H1 (cell line): Measurements from ENCODE around the gene MPP2. TPM values are rescaled to one million over a fixed set of nuclear protein-coding genes. Genes with fewer than 3 reads are reported as not detected.

Experiments
- CTCF ChIA-PET: fragments of 300-600 bp; sonication (Branson Sonifier 250); formaldehyde crosslinking; loops from one replicate; lab custom pipeline; 2021; ENCODE audit not compliant: partially characterized antibody; lab: Charles Lee
- POLR2A ChIA-PET: fragments of 300-600 bp; sonication (Branson Sonifier 250); formaldehyde crosslinking; loops from one replicate; lab custom pipeline; 2021; ENCODE audit warnings: inconsistent platforms; ENCODE audit not compliant: partially characterized antibody; lab: Charles Lee
- DNase-seq, 2 experiments: peaks; one replicate each; pipeline versions ENCODE4 v3.0.0 to v3.0.0-alpha.2; 2010 to 2022; ENCODE audit warnings: low spot score in 2 of 2, low read depth in 1 of 2, mixed read lengths in 1 of 2
- FAIRE-seq: peaks from 2 replicates; lab custom pipeline; 2011; peaks lifted over from hg19 to GRCh38; lab: Jason Lieb, UNC
- H2AFZ ChIP-seq: 2 replicates; pipeline ENCODE4 v1.8.1; 2012; ENCODE audit warnings: low read length, inconsistent platforms
- H2AK5ac ChIP-seq: 2 replicates; pipeline ENCODE4 v1.6.1; 2013; ENCODE audit warnings: low read depth, low read length
- H2BK120ac ChIP-seq: replicated peaks from 2 replicates; pipeline ENCODE3; 2013; ENCODE audit warnings: low read depth, low read length, inconsistent platforms
- H2BK12ac ChIP-seq: 2 replicates; pipeline ENCODE4 v1.6.1; 2013; ENCODE audit warnings: low read depth, low read length
- H2BK15ac ChIP-seq: 2 replicates; pipeline ENCODE4 v1.6.1; 2013; ENCODE audit warnings: low read length
- H2BK20ac ChIP-seq: 2 replicates; pipeline ENCODE4 v1.6.1; 2013; ENCODE audit warnings: low read length
- H2BK5ac ChIP-seq: 2 replicates; pipeline ENCODE4 v1.6.1; 2013; ENCODE audit warnings: low read depth, low read length
- H3K14ac ChIP-seq: 2 replicates; pipeline ENCODE4 v1.6.1; 2013; ENCODE audit warnings: inconsistent platforms; ENCODE audit not compliant: insufficient read length
- H3K18ac ChIP-seq: 2 replicates; pipeline ENCODE4 v1.6.1; 2013; ENCODE audit warnings: low read length; ENCODE audit errors: extremely low read depth
- H3K23ac ChIP-seq: 2 replicates; pipeline ENCODE4 v1.6.1; 2013; ENCODE audit warnings: inconsistent platforms; ENCODE audit not compliant: insufficient read length
- H3K23me2 ChIP-seq: 2 replicates; pipeline ENCODE4 v1.6.1; 2013; ENCODE audit warnings: low read depth, low read length
- H3K27ac ChIP-seq: 2 replicates; pipeline ENCODE4 v1.6.1; 2011; ENCODE audit warnings: low read depth, low read length, inconsistent platforms
- H3K27me3 ChIP-seq, 4 experiments: replicated peaks in 1 of 4; 1 replicate in 1 of 4; 2 replicates in 3 of 4; pipeline versions ENCODE4 v1.6.1 to v1.8.1; 2011 to 2013; ENCODE audit warnings: low read length in 3 of 4, mild to moderate bottlenecking in 3 of 4, inconsistent platforms in 2 of 4, mixed read lengths in 2 of 4, moderate library complexity in 1 of 4; ENCODE audit not compliant: control insufficient read depth in 3 of 4, insufficient read depth in 3 of 4; ENCODE audit errors: extremely low read depth in 1 of 4
- H3K36me3 ChIP-seq, 4 experiments: 2 replicates each; pipeline versions ENCODE4 v1.6.1 to v1.8.1; 2011 to 2013; ENCODE audit warnings: mild to moderate bottlenecking in 4 of 4, low read length in 3 of 4, moderate library complexity in 2 of 4, control low read depth in 1 of 4, inconsistent platforms in 1 of 4; ENCODE audit not compliant: insufficient read depth in 4 of 4, control insufficient read depth in 2 of 4
- H3K4ac ChIP-seq: replicated peaks from 2 replicates; pipeline ENCODE3; 2013; ENCODE audit warnings: low read length, low read depth, mixed read lengths, inconsistent platforms; ENCODE audit not compliant: insufficient read length
- H3K4me1 ChIP-seq, 4 experiments: replicated peaks in 1 of 4; 1 replicate in 1 of 4; 2 replicates in 3 of 4; pipeline versions ENCODE4 v1.6.1 to v1.8.1; 2011 to 2013; ENCODE audit warnings: low read length in 3 of 4, inconsistent platforms in 2 of 4, mixed read lengths in 1 of 4; ENCODE audit not compliant: insufficient read depth in 4 of 4, control insufficient read depth in 3 of 4
- H3K4me2 ChIP-seq, 2 experiments: 2 replicates each; pipeline versions ENCODE4 v1.6.1 to v1.8.1; 2011 to 2013; ENCODE audit warnings: low read depth in 2 of 2, low read length in 2 of 2, control low read depth in 1 of 2, inconsistent platforms in 1 of 2, mild to moderate bottlenecking in 1 of 2; ENCODE audit not compliant: insufficient read depth in 1 of 2
- H3K4me3 ChIP-seq, 4 experiments: fragments of 200-600, 300-600 bp in 1 of 4; sonication (generic), shearing (Covaris generic), sonication (Bioruptor Twin) in 1 of 4; 2 replicates each; pipeline versions ENCODE4 v1.5.1 to v1.8.1; 2011 to 2016; ENCODE audit warnings: low read length in 4 of 4, low read depth in 3 of 4, control low read depth in 2 of 4, inconsistent platforms in 2 of 4, mild to moderate bottlenecking in 2 of 4, mixed read lengths in 1 of 4, moderate library complexity in 1 of 4; ENCODE audit not compliant: insufficient read depth in 2 of 4; ENCODE audit errors: extremely low read depth in 1 of 4
- H3K56ac ChIP-seq: replicated peaks from 2 replicates; pipeline ENCODE3; 2013; ENCODE audit warnings: low read depth, mild to moderate bottlenecking, mixed read lengths, low read length, inconsistent platforms; ENCODE audit not compliant: insufficient read length
- H3K79me1 ChIP-seq: 2 replicates; pipeline ENCODE4 v1.6.1; 2013; ENCODE audit warnings: low read depth, low read length, control low read depth
- H3K79me2 ChIP-seq, 2 experiments: 2 replicates each; pipeline versions ENCODE4 v1.6.1 to v1.8.1; 2012 to 2013; ENCODE audit warnings: low read length in 2 of 2, mild to moderate bottlenecking in 2 of 2, inconsistent platforms in 1 of 2; ENCODE audit not compliant: insufficient read depth in 2 of 2, control insufficient read depth in 1 of 2
- H3K9ac ChIP-seq, 4 experiments: replicated peaks in 1 of 4; 1 replicate in 1 of 4; 2 replicates in 3 of 4; pipeline versions ENCODE4 v1.6.1 to v1.8.1; 2011 to 2013; ENCODE audit warnings: low read depth in 3 of 4, low read length in 3 of 4, control low read depth in 2 of 4, mild to moderate bottlenecking in 2 of 4, moderate library complexity in 2 of 4, inconsistent platforms in 1 of 4; ENCODE audit errors: extremely low read depth in 1 of 4
- H3K9me3 ChIP-seq, 2 experiments: 2 replicates each; pipeline versions ENCODE4 v1.6.1 to v1.8.1; 2012 to 2013; ENCODE audit warnings: mild to moderate bottlenecking in 2 of 2, moderate library complexity in 2 of 2, control low read depth in 1 of 2, inconsistent platforms in 1 of 2, low read depth in 1 of 2, low read length in 1 of 2, mixed read lengths in 1 of 2; ENCODE audit not compliant: insufficient read depth in 2 of 2
- H4K20me1 ChIP-seq, 2 experiments: replicated peaks in 1 of 2; 2 replicates each; pipeline versions ENCODE3 to v1.8.1; 2011 to 2013; ENCODE audit warnings: inconsistent platforms in 2 of 2, low read length in 2 of 2, mild to moderate bottlenecking in 1 of 2; ENCODE audit not compliant: insufficient read depth in 2 of 2, control insufficient read depth in 1 of 2
- H4K5ac ChIP-seq: 2 replicates; pipeline ENCODE4 v1.6.1; 2013; ENCODE audit warnings: low read length, low read depth, mixed read lengths, inconsistent platforms; ENCODE audit not compliant: insufficient read length
- H4K8ac ChIP-seq: 2 replicates; pipeline ENCODE4 v1.8.0; 2013; ENCODE audit warnings: mild to moderate bottlenecking, moderate library complexity, low read length, inconsistent platforms; ENCODE audit not compliant: insufficient read depth; ENCODE audit errors: extremely low read depth
- H4K91ac ChIP-seq: replicated peaks from 2 replicates; pipeline ENCODE3; 2013; ENCODE audit warnings: low read length, mixed read lengths, inconsistent platforms; ENCODE audit not compliant: insufficient read length
- EP300 ChIP-seq, 2 experiments: IDR thresholded peaks; 1 replicate in 1 of 2; 2 replicates in 1 of 2; pipeline ENCODE4 v1.6.1; 2011 to 2012; ENCODE audit warnings: low read depth in 2 of 2, low read length in 2 of 2, mild to moderate bottlenecking in 2 of 2, borderline replicate concordance in 1 of 2, inconsistent platforms in 1 of 2, moderate library complexity in 1 of 2
- JUND ChIP-seq: IDR thresholded peaks from 2 replicates; pipeline ENCODE4 v1.6.1; 2011; ENCODE audit warnings: mild to moderate bottlenecking, improper control_type of control experiment, low read length
- MAFK ChIP-seq: IDR thresholded peaks from 2 replicates; pipeline ENCODE4 v1.6.1; 2012; ENCODE audit warnings: low read depth, mild to moderate bottlenecking, improper control_type of control experiment, low read length
- NANOG ChIP-seq: IDR thresholded peaks from 2 replicates; pipeline ENCODE4 v1.6.1; 2011; ENCODE audit warnings: low read length, low read depth, mild to moderate bottlenecking, inconsistent platforms; ENCODE audit not compliant: insufficient read depth, poor library complexity, severe bottlenecking
- PHF8 ChIP-seq: fragments of 200-600 bp; sonication (generic); conservative IDR thresholded peaks from 2 replicates; pipeline ENCODE4 v1.7.1; 2012; ENCODE audit warnings: low read depth, mild to moderate bottlenecking, inconsistent platforms, low read length, moderate library complexity
- RBBP5 ChIP-seq: IDR thresholded peaks from 2 replicates; pipeline ENCODE4 v1.7.1; 2012; ENCODE audit warnings: low read depth, mild to moderate bottlenecking, inconsistent platforms, low read length, moderate library complexity, borderline replicate concordance
- RFX5 ChIP-seq: IDR thresholded peaks from 2 replicates; pipeline ENCODE4 v1.6.1; 2011; ENCODE audit warnings: low read depth, low read length, improper control_type of control experiment, borderline replicate concordance
- SIN3A ChIP-seq, 2 experiments: IDR thresholded peaks in 1 of 2; conservative IDR thresholded peaks in 1 of 2; 2 replicates each; pipeline ENCODE4 v1.6.1; 2011 to 2012; ENCODE audit warnings: low read length in 2 of 2, improper control_type of control experiment in 1 of 2, low read depth in 1 of 2, mild to moderate bottlenecking in 1 of 2
- SIRT6 ChIP-seq: IDR thresholded peaks from one replicate; pipeline ENCODE4 v1.7.1; 2012; ENCODE audit warnings: low read length, inconsistent platforms
- SP1 ChIP-seq: IDR thresholded peaks from 2 replicates; pipeline ENCODE4 v1.6.1; 2011; ENCODE audit warnings: low read depth, low read length
- SRF ChIP-seq: IDR thresholded peaks from 2 replicates; pipeline ENCODE4 v1.6.1; 2011; ENCODE audit warnings: mild to moderate bottlenecking, low read depth, low read length, moderate library complexity
- TAF1 ChIP-seq: IDR thresholded peaks from 2 replicates; pipeline ENCODE4 v1.6.1; 2011; ENCODE audit warnings: mild to moderate bottlenecking, low read depth, low read length
- TAF7 ChIP-seq: optimal IDR thresholded peaks from 2 replicates; pipeline ENCODE3; 2011; ENCODE audit warnings: low read depth, mild to moderate bottlenecking, inconsistent platforms, low read length, moderate library complexity, borderline replicate concordance
- TEAD4 ChIP-seq: IDR thresholded peaks from 2 replicates; pipeline ENCODE4 v1.6.1; 2012; ENCODE audit warnings: low read depth, low read length, inconsistent platforms, mixed read lengths
- ZNF274 ChIP-seq: IDR thresholded peaks from 2 replicates; pipeline ENCODE4 v1.7.0; 2012; ENCODE audit warnings: low read length, borderline replicate concordance; ENCODE audit errors: extremely low read depth
- WGBS, 2 experiments: shearing (Covaris generic) in 1 of 2; methylation state at CpG; one replicate each; pipeline versions ENCODE4 v1.1.6 to v1.1.7; 2013 to 2015; ENCODE audit warnings: low lambda C conversion rate in 2 of 2, mixed read lengths in 2 of 2, inconsistent platforms in 1 of 2, low coverage in 1 of 2, missing lambda C conversion rate in 1 of 2; ENCODE audit not compliant: insufficient replicate concordance in 2 of 2, insufficient coverage in 1 of 2, insufficient read length in 1 of 2; ENCODE audit errors: extremely low coverage in 1 of 2, missing lambda C conversion rate in 1 of 2; 5-methylcytosine and 5-hydroxymethylcytosine counted together
- polyA plus RNA-seq, 7 experiments: library from polyadenylated mRNA; depleted of rRNA in 3 of 7; stranded (reverse) in 5 of 7; unstranded in 2 of 7; fragments of >200 nt in 5 of 7; fragments of 200-250 nt in 2 of 7; gene quantifications; 1 replicate in 5 of 7; 2 replicates in 1 of 7; 4 replicates in 1 of 7; pipeline versions ENCODE4 v1.2.1 to v1.2.3, GENCODE V29; 2011 to 2013; ENCODE audit warnings: missing spikeins in 2 of 7, mixed read lengths in 2 of 7
- total RNA-seq: library from RNA; stranded (reverse); fragmentation: NEBNext Ultra II Directional; extraction: Animal tissue kit (Norgen Biotek cat#: 25700); gene quantifications from 2 replicates; pipeline ENCODE4 v1.2.1, GENCODE V29; 2021

Gene MPP2
- total and polyA plus RNA-seq, 2 of the 8 experiments (the other 6 are each of a cell fraction or from before 2014, with no cell fraction given) = 30.9 to 34.1 TPM

DNA sequence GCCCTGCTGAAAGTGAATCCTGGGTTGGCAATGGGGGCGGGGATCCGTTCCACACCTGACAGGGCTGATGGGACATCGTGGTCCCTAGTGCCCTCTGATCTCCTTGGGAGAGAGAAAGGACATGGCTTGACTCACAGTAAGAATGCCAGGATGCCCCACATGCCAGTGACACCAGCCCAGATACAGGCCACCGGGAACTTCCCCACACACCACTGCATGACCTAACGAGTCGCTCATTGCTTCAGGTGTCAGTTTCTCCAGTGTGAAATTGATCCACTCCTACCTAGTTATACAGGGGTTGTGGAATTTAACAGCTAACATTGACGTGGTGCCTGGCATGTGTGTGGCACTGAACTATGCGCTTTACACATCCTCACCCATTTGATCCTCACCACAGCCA lies 52.8 kb downstream of the MPP2 start:
- POLR2A ChIA-PET = no interaction called here
- Histone ChIP-seq H2AK5ac (no peak overlapping the region), H2AFZ (no peak overlapping the region), H3K9me3 (no peaks in the 10 kb centered on the region), H3K27me3 (no peaks in the 10 kb centered on the region), H2BK120ac (no peak overlapping the region), H3K79me1 (no peaks in the 10 kb centered on the region), H3K4ac (no peak overlapping the region), H3K4me3 (no peak overlapping the region), H3K56ac (no peak overlapping the region), H3K36me3 (no peaks in the 10 kb centered on the region), H2BK12ac (no peak overlapping the region), H3K14ac (no peak overlapping the region), H2BK20ac (no peak overlapping the region), H4K8ac (no peak overlapping the region; the same call in 1 of the 2 replicates), H3K27ac (no peak overlapping the region), H3K79me2 (no peaks in the 10 kb centered on the region), H3K23me2 (no peaks in the 10 kb centered on the region), H3K4me1 (peaks cover 0 to 4% (median under 1%) of the 10 kb centered on the region in 4 experiments; a peak in 3 of 7 replicates), H4K91ac (no peak overlapping the region), H4K20me1 (no peaks in the 10 kb centered on the region), H4K5ac (no peak overlapping the region), H3K23ac (no peak overlapping the region), H3K4me2 (no peak overlapping the region), H2BK5ac (no peak overlapping the region), H3K9ac (no peak overlapping the region), H3K18ac (no peak overlapping the region), H2BK15ac (no peak overlapping the region)
- DNase-seq (no peak), FAIRE-seq (no peak)
- 81% methylated on average over 8 of the region's 8 CpGs; no CpG with 5 or more reads in 1 of the 2 experiments for WGBS, 2 experiments
- CTCF ChIA-PET = interaction anchor here (0.7 to 5.9 kb wide), 10 partner anchors 8 to 220 kb away, joined by 3 to 25 read pairs (median 5); partner anchors contain the start of gene CD300LG
- no peak for TF ChIP-seq SRF
- TF ChIP-seq PHF8 = no peak
- no peak for TF ChIP-seq TAF1
- TF ChIP-seq SIRT6 = no peak
- no peak for TF ChIP-seq RBBP5
- no peak for TF ChIP-seq RFX5
- TF ChIP-seq TAF7 = no peak
- no peak for TF ChIP-seq JUND
- no peak for TF ChIP-seq ZNF274
- TF ChIP-seq NANOG = no peak
- no peak for TF ChIP-seq SP1
- TF ChIP-seq SIN3A (conservative IDR thresholded peaks at IDR 0.05 in 1 of 2, IDR thresholded peaks at IDR 0.05 in 1 of 2; ENCODE audit: low read depth in 1 of 2, low read length in 2 of 2) = no peak
- TF ChIP-seq MAFK = no peak
- no peak for TF ChIP-seq EP300 (IDR thresholded peaks at IDR 0.05; ENCODE audit: borderline replicate concordance in 1 of 2, low read depth in 2 of 2, low read length in 2 of 2)
- TF ChIP-seq TEAD4 = no peak
